A549 (cell line): ENCODE results near the gene FBXW12. TPM values are rescaled to one million over a fixed set of nuclear protein-coding genes. Genes with fewer than 3 reads are reported as not detected.
A peak's percentile ranks its signal among the peaks of the same experiment; 100 is the strongest.

Experiments used
- ATAC-seq, 2 experiments: fragments of 200-7000 bp in 1 of 2; fragments of >200 bp in 1 of 2; cut with Nextera tagmentation in 1 of 2; cut with Tn5 transposase in 1 of 2; 3 replicates each; pipeline versions ENCODE4 v1.8.0 to v1.9.1; 2018 to 2020; ENCODE audit warnings: mild to moderate bottlenecking in 1 of 2, moderate library complexity in 1 of 2
- CTCF ChIA-PET: fragments of 300-600 bp; sonication (Branson Sonifier 250); formaldehyde crosslinking; extraction: SDS; loops from one replicate; lab custom pipeline; 2021; ENCODE audit warnings: antibody characterized with exemption, inconsistent platforms; lab: Yijun Ruan, JAX
- POLR2A ChIA-PET: fragments of 350-600 bp; formaldehyde crosslinking; extraction: SDS; loops from one replicate; lab custom pipeline; 2021; ENCODE audit warnings: antibody characterized with exemption, inconsistent platforms; lab: Yijun Ruan, JAX
- DNase-seq, 2 experiments: peaks; one replicate each; pipeline versions ENCODE4 v3.0.0 to v3.0.0-alpha.2; 2011 to 2016; ENCODE audit warnings: low read depth in 1 of 2, low spot score in 1 of 2
- FAIRE-seq: peaks from 2 replicates; lab custom pipeline; 2011; peaks lifted over from hg19 to GRCh38; lab: Jason Lieb, UNC
- H3K27ac ChIP-seq, 2 experiments: fragments of >200 bp; sonication (Bioruptor Twin); formaldehyde crosslinking; 3 replicates each; pipeline ENCODE4 v1.5.1; 2016 to 2017
- H3K4me1 ChIP-seq: fragments of >200 bp; sonication (Bioruptor Twin); formaldehyde crosslinking; 3 replicates; pipeline ENCODE4 v1.6.1; 2016
- H3K4me2 ChIP-seq: fragments of >200 bp; sonication (Bioruptor Twin); formaldehyde crosslinking; 3 replicates; pipeline ENCODE4 v1.6.1; 2016
- H3K4me3 ChIP-seq: fragments of >200 bp; sonication (Bioruptor Twin); formaldehyde crosslinking; 3 replicates; pipeline ENCODE4 v1.5.1; 2016
- H3K9me3 ChIP-seq: fragments of >200 bp; sonication (Bioruptor Twin); formaldehyde crosslinking; 3 replicates; pipeline ENCODE4 v1.6.1; 2016
- CEBPB ChIP-seq, 2 experiments: fragments of >200 bp in 1 of 2; sonication (Bioruptor Twin) in 1 of 2; formaldehyde crosslinking in 1 of 2; IDR thresholded peaks; 2 replicates each; pipeline ENCODE4 v1.6.1; 2012 to 2016
- FOSB ChIP-seq: fragments of 250-450 bp; sonication (Bioruptor Pico); IDR thresholded peaks from 2 replicates; pipeline ENCODE4 v1.5.0; 2020; ENCODE audit warnings: mild to moderate bottlenecking, moderate library complexity
- HDAC2 ChIP-seq: fragments of 200-600 bp; sonication (generic); IDR thresholded peaks from 2 replicates; pipeline ENCODE4 v1.6.1; 2016
- HES2 ChIP-seq: fragments of >200 bp; sonication (Bioruptor Twin); formaldehyde crosslinking; IDR thresholded peaks from 2 replicates; pipeline ENCODE4 v1.6.1; 2016
- HOXB13 ChIP-seq: fragments of 250-450 bp; sonication (Bioruptor Pico); IDR thresholded peaks from 2 replicates; pipeline ENCODE4 v1.5.0; 2020; ENCODE audit warnings: low read depth, mild to moderate bottlenecking, moderate library complexity
- HOXB5 ChIP-seq: fragments of 250-450 bp; sonication (Bioruptor Pico); IDR thresholded peaks from 2 replicates; pipeline ENCODE4 v1.5.0; 2020; ENCODE audit warnings: mild to moderate bottlenecking, moderate library complexity
- JUN ChIP-seq, 2 experiments: fragments of >200 bp; sonication (Bioruptor Twin); formaldehyde crosslinking; IDR thresholded peaks; 2 replicates in 1 of 2; 3 replicates in 1 of 2; pipeline ENCODE4 v1.6.1; 2016 to 2017
- KDM1A ChIP-seq: fragments of 200-600 bp; sonication (generic); IDR thresholded peaks from 2 replicates; pipeline ENCODE4 v1.6.1; 2016; ENCODE audit warnings: low read depth, mild to moderate bottlenecking
- MYC ChIP-seq: IDR thresholded peaks from 2 replicates; pipeline ENCODE4 v1.6.1; 2012; ENCODE audit warnings: mild to moderate bottlenecking, inconsistent platforms, low read length, improper control_type of control experiment, borderline replicate concordance
- NPAS2 ChIP-seq: fragments of 250-450 bp; sonication (Bioruptor Pico); IDR thresholded peaks from 2 replicates; pipeline ENCODE4 v1.8.0; 2022; ENCODE audit warnings: mild to moderate bottlenecking, moderate library complexity, borderline replicate concordance
- POLR2AphosphoS2 ChIP-seq: conservative IDR thresholded peaks from 2 replicates; pipeline ENCODE4 v1.6.1; 2012; ENCODE audit warnings: low read length, improper control_type of control experiment, inconsistent platforms
- RFX5 ChIP-seq: fragments of 450-650 bp; IDR thresholded peaks from 2 replicates; pipeline ENCODE4 v1.7.1; 2014; ENCODE audit warnings: antibody characterized with exemption, mild to moderate bottlenecking, moderate library complexity
- SREBF2 ChIP-seq: fragments of 450-650 bp; IDR thresholded peaks from 2 replicates; pipeline ENCODE4 v1.6.1; 2014; ENCODE audit warnings: mild to moderate bottlenecking, moderate library complexity
- TFCP2L1 ChIP-seq: fragments of 250-450 bp; sonication (Bioruptor Pico); IDR thresholded peaks from 2 replicates; pipeline ENCODE4 v1.5.0; 2021; ENCODE audit warnings: mild to moderate bottlenecking
- WGBS: methylation state at CpG from one replicate; pipeline ENCODE4 v1.1.6; 2017; ENCODE audit errors: missing lambda C conversion rate; 5-methylcytosine and 5-hydroxymethylcytosine counted together
- polyA plus RNA-seq, 4 experiments: library from polyadenylated mRNA; depleted of rRNA in 3 of 4; stranded (reverse); fragments of >200 nt; fragmentation: RNase III in 1 of 4; extraction: RNeasy Plus Mini Kit Qiagen cat#74134 plus additional on column Dnase treatment in 1 of 4; gene quantifications; 2 replicates in 3 of 4; 3 replicates in 1 of 4; pipeline ENCODE4 v1.2.3, GENCODE V29; 2011 to 2017
- TF ChIP-seq, protein P1 (sequence below): fragments of 150-350 bp; IDR thresholded peaks from 2 replicates; pipeline ENCODE4 v1.6.1; 2014; ENCODE audit warnings: low read depth, mild to moderate bottlenecking, low read length
- TF ChIP-seq, protein P2 (sequence below): fragments of 200-600 bp; sonication (generic); IDR thresholded peaks from 2 replicates; pipeline ENCODE4 v1.6.1; 2016; ENCODE audit warnings: antibody characterized with exemption, mild to moderate bottlenecking, moderate library complexity

Gene FBXW12
- polyA plus RNA-seq, 2 of the 4 experiments (the other 2 are of a cell fraction), result not detected

DNA sequence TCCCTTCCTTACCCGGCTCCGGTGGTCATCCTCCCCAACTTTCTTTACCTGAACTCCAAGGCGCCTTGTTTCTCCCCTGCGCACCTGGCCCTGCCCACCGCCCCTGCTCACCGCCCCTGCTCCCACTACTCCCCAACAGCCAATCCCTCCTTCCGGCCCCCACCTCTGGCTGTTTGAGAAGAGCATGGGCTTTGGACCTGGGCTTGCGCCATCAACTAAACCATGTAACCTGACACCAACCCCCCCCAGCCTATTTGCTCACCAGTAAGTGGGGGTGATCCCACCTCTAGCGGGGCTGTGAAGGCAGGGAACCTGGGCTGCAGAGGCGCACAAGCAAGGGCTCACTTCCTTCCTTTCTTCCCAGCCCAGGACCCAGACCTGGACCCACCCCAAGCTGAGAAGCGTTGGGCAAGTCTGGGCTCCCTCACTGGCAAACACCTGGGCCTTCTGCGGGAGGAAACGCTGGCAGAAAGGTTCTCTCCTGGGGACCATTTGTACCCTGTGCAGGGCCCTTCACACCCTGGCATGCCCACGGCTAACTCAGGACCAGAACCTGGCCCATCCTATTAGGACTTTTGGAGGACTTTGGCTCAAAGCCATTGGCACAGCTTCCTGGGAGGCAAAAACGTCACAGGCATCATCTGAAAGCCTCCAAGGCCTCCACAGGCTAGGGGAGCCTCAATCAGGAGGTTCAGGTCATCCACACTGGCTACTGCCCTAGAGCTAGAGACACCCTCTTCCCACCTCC lies 58.1 kb downstream of the FBXW12 start, which contains the start of gene PLXNB1:
PLXNB1 (minus strand) TSS at position 127 of the 748 bp plus-strand sequence. CDS start 5,475 bp downstream, outside the sequence.
- peaks cover 69% of the 10 kb centered on the region for H3K4me1 ChIP-seq
- POLR2A ChIA-PET, result interaction anchor here (1.9 kb wide), 1 partner anchor 9 kb away, joined by 8 read pairs; the partner anchor contains the start of gene CCDC51

GRCh38 chr3:48430708-48431101 lies 58.7 kb downstream of the FBXW12 start:
- no peak for DNase-seq
- 75% methylated on average over 1 of the region's 1 CpG for WGBS
- ChIA-PET CTCF (interaction anchor here (1.0 to 13.6 kb wide), 4 partner anchors 11 to 237 kb away, joined by 3 to 488 read pairs (median 137); no protein-coding TSS in a partner anchor), POLR2A (no interaction called here)
- H3K4me3 ChIP-seq, result no peak overlapping the region
- peaks cover 66% of the 10 kb centered on the region for H3K4me1 ChIP-seq
- FAIRE-seq, result no peak
- peak overlapping the region; percentile 79; the same call in 2 of the 3 replicates for H3K4me2 ChIP-seq
- TF ChIP-seq SREBF2, result no peak
- H3K27ac ChIP-seq, result peak overlapping the region in 1 of 2 experiments; percentile 100; a peak in 3 of 6 replicates
- ATAC-seq, result no peak
- H3K9me3 ChIP-seq, result no peaks in the 10 kb centered on the region

More for the DNA sequence above, 58.1 kb downstream of the FBXW12 start, which contains the start of gene PLXNB1:
- TF ChIP-seq CEBPB (IDR thresholded peaks at IDR 0.05) (peak; percentile 12 to 57; a peak in 2 of 4 replicates), POLR2AphosphoS2 (no peak), TFCP2L1 (CRISPR knock-in tag) (no peak), JUN (IDR thresholded peaks at IDR 0.05) (no peak)
- peak within 1 kb of the TSS; percentile 83 to 100 for H3K27ac ChIP-seq
- FAIRE-seq (no peak), DNase-seq (peak in 1 of 2 experiments; percentile 47), ATAC-seq (peak; percentile 8 to 10; a peak in 4 of 6 replicates)
- no peaks in the 10 kb centered on the region for H3K9me3 ChIP-seq
- CTCF ChIA-PET, result interaction anchor here (1.0 to 13.6 kb wide), 4 partner anchors 12 to 236 kb away, joined by 3 to 488 read pairs (median 137); no protein-coding TSS in a partner anchor
- H3K4me3 ChIP-seq, result peak within 1 kb of the TSS; percentile 64
- H3K4me2 ChIP-seq, result peak within 1 kb of the TSS; percentile 79
- 35% methylated on average over 8 of the region's 15 CpGs for WGBS

DNA sequence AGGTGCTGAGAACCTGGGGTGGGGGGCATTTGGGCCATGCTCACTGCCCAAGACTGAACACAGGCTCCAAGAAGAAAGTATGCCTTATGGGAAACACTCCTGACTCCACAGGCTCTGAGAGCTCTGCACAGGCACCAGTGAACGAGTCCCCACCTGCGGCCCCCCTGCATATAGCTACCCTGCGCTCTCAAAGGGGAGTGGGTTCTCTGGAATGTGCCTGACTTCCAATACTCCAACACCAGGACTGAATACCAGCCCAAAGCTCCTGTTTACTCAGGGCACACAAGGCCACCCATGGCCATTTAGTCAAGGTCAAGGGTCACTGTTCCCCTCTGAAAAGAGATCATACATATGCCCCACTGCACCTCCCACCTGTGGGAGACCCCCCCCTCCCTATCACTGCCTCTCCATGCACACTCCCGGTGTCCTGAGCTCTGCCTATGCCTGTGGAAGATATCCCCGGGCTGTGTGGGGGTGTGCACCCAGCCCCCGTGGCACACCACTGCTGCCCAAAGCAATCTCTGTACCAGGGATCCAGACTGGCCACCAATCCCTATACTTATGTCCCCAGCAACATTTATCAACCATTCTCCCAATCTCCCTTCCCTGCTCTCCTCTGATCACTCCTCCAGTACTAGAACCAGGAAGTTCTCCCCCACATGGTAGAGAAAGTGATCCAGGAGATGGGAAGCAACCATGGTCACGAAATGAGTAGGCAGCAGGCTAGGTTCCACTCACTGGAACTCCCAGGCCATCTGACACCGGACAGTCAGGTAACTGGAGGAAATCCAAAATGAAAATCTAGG lies 59.4 kb downstream of the FBXW12 start:
- no peaks in the 10 kb centered on the region for H3K9me3 ChIP-seq
- H3K4me2 ChIP-seq, result no peak overlapping the region
- ATAC-seq (no peak), FAIRE-seq (no peak), DNase-seq (no peak)
- 76% methylated on average over 6 of the region's 8 CpGs for WGBS
- H3K27ac ChIP-seq, result 0 out of 6 replicates have a peak overlapping the region, but pooled peaks of 1 of the 2 experiments have one; percentile 26
- H3K4me3 ChIP-seq, result no peak overlapping the region
- CTCF ChIA-PET, result interaction anchor here (1.3 to 13.6 kb wide), 3 partner anchors 11 to 156 kb away, joined by 3 to 488 read pairs (median 270); no protein-coding TSS in a partner anchor
- POLR2A ChIA-PET, result no interaction called here
- H3K4me1 ChIP-seq, result peaks cover 62% of the 10 kb centered on the region
- TF ChIP-seq JUN (IDR thresholded peaks at IDR 0.05) (no peak), HDAC2 (no peak), HOXB5 (CRISPR knock-in tag) (no peak), FOSB (no peak), HES2 (no peak), KDM1A (no peak), NPAS2 (CRISPR knock-in tag) (no peak), HOXB13 (CRISPR knock-in tag) (no peak), RFX5 (no peak), MYC (no peak)
- TF ChIP-seq, protein P1, sequence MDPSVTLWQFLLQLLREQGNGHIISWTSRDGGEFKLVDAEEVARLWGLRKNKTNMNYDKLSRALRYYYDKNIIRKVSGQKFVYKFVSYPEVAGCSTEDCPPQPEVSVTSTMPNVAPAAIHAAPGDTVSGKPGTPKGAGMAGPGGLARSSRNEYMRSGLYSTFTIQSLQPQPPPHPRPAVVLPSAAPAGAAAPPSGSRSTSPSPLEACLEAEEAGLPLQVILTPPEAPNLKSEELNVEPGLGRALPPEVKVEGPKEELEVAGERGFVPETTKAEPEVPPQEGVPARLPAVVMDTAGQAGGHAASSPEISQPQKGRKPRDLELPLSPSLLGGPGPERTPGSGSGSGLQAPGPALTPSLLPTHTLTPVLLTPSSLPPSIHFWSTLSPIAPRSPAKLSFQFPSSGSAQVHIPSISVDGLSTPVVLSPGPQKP, result no peak
- TF ChIP-seq, protein P2, sequence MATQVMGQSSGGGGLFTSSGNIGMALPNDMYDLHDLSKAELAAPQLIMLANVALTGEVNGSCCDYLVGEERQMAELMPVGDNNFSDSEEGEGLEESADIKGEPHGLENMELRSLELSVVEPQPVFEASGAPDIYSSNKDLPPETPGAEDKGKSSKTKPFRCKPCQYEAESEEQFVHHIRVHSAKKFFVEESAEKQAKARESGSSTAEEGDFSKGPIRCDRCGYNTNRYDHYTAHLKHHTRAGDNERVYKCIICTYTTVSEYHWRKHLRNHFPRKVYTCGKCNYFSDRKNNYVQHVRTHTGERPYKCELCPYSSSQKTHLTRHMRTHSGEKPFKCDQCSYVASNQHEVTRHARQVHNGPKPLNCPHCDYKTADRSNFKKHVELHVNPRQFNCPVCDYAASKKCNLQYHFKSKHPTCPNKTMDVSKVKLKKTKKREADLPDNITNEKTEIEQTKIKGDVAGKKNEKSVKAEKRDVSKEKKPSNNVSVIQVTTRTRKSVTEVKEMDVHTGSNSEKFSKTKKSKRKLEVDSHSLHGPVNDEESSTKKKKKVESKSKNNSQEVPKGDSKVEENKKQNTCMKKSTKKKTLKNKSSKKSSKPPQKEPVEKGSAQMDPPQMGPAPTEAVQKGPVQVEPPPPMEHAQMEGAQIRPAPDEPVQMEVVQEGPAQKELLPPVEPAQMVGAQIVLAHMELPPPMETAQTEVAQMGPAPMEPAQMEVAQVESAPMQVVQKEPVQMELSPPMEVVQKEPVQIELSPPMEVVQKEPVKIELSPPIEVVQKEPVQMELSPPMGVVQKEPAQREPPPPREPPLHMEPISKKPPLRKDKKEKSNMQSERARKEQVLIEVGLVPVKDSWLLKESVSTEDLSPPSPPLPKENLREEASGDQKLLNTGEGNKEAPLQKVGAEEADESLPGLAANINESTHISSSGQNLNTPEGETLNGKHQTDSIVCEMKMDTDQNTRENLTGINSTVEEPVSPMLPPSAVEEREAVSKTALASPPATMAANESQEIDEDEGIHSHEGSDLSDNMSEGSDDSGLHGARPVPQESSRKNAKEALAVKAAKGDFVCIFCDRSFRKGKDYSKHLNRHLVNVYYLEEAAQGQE, result no peak
